GM12875 (cell line): ENCODE data around the gene IFNL2.

Experiments used
- H3K4me3 ChIP-seq: one replicate; pipeline ENCODE4 v1.5.1; 2011; ENCODE audit warnings: low read depth, low read length, control low read depth
- TF ChIP-seq, protein P1 (sequence below): IDR thresholded peaks from 2 replicates; pipeline ENCODE4 v1.5.1; 2011; ENCODE audit warnings: low read depth, mild to moderate bottlenecking, control low read depth, inconsistent platforms, low read length, moderate library complexity, borderline replicate concordance; ENCODE audit not compliant: insufficient read depth

The IFNL2 gene

GRCh38 chr19:39293394-39293793 lies 25.2 kb downstream of the IFNL2 start:
- no peak overlapping the region for H3K4me3 ChIP-seq
- TF ChIP-seq, protein P1, sequence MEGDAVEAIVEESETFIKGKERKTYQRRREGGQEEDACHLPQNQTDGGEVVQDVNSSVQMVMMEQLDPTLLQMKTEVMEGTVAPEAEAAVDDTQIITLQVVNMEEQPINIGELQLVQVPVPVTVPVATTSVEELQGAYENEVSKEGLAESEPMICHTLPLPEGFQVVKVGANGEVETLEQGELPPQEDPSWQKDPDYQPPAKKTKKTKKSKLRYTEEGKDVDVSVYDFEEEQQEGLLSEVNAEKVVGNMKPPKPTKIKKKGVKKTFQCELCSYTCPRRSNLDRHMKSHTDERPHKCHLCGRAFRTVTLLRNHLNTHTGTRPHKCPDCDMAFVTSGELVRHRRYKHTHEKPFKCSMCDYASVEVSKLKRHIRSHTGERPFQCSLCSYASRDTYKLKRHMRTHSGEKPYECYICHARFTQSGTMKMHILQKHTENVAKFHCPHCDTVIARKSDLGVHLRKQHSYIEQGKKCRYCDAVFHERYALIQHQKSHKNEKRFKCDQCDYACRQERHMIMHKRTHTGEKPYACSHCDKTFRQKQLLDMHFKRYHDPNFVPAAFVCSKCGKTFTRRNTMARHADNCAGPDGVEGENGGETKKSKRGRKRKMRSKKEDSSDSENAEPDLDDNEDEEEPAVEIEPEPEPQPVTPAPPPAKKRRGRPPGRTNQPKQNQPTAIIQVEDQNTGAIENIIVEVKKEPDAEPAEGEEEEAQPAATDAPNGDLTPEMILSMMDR, result no peak

DNA sequence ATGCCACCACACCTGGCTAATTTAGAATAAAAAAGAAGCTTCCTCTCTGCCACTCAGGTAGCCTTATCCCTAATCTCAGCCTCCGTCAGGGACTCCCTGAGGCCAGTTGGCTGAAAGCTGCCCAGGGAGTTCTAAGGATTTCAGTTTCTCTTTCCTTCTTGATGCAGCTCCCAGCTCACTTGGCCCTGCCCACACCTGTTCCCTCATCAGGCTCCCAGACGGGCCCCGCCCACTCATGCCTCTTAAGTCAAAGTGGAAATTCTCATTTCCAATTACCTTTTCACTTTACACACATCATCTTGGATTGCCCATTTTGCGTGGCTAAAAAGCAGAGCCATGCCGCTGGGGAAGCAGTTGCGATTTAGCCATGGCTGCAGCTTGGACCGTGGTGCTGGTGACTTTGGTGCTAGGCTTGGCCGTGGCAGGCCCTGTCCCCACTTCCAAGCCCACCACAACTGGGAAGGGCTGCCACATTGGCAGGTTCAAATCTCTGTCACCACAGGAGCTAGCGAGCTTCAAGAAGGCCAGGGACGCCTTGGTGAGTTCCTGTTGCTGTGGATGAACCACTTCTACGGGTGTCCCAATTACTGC lies 28.0 kb downstream of the IFNL2 start, which contains the start of gene IFNL1:
Gene IFNL1 (plus strand): TSS at position 353 of the 591 bp plus-strand sequence. CDS start 15 bp downstream, at position 368.
- H3K4me3 ChIP-seq, result no peak within 1 kb of the TSS

DNA sequence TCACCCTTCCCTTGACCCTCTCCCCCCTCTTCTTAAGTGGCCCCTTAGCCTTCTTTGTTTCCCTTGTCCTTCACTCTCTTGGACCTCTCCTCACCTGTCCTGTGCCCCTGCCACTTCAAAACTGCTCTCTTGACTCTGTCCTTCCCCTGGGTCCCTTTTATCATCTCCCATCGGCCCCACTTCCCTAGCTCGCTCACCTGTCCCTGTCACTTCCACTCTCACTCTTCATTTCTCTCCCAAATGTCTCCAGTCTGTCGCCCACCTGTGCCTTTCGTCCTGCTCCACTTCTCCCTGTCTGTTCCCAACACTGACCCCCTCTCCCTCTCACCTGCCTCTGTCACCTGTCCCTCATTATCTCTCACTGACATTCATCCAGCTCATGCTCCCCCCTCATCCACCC lies 28.7 kb downstream of the IFNL2 start:
- TF ChIP-seq, protein P1, result no peak
- no peak overlapping the region for H3K4me3 ChIP-seq

More for the DNA sequence above, 28.0 kb downstream of the IFNL2 start, which contains the start of gene IFNL1:
- TF ChIP-seq, protein P1, result no peak

- H3K4me3 ChIP-seq, result no peak overlapping the region
- TF ChIP-seq, protein P1, result no peak
Observed at GRCh38 chr19:39297931-39298634, 29.9 kb downstream of the IFNL2 start.

GRCh38 chr19:39299404-39299803 lies 31.2 kb downstream of the IFNL2 start:
- no peak overlapping the region for H3K4me3 ChIP-seq
- TF ChIP-seq, protein P1, result no peak

GRCh38 chr19:39299832-39300231 lies 31.6 kb downstream of the IFNL2 start:
- TF ChIP-seq, protein P1, result no peak

GRCh38 chr19:39301021-39301420 lies 32.8 kb downstream of the IFNL2 start:
- TF ChIP-seq, protein P1, result no peak
- no peak overlapping the region for H3K4me3 ChIP-seq

More at GRCh38 chr19:39299832-39300231, 31.6 kb downstream of the IFNL2 start:
- no peak overlapping the region for H3K4me3 ChIP-seq
